HUDEP-2 (cell line): ENCODE results near the gene PUS1.

Source experiments
- DNase-seq, 76 experiments: peaks; one replicate each; lab custom pipeline; 2025; ENCODE audit not compliant: unreplicated experiment in 76 of 76; lab: John Stamatoyannopoulos, UW

Gene PUS1

DNA sequence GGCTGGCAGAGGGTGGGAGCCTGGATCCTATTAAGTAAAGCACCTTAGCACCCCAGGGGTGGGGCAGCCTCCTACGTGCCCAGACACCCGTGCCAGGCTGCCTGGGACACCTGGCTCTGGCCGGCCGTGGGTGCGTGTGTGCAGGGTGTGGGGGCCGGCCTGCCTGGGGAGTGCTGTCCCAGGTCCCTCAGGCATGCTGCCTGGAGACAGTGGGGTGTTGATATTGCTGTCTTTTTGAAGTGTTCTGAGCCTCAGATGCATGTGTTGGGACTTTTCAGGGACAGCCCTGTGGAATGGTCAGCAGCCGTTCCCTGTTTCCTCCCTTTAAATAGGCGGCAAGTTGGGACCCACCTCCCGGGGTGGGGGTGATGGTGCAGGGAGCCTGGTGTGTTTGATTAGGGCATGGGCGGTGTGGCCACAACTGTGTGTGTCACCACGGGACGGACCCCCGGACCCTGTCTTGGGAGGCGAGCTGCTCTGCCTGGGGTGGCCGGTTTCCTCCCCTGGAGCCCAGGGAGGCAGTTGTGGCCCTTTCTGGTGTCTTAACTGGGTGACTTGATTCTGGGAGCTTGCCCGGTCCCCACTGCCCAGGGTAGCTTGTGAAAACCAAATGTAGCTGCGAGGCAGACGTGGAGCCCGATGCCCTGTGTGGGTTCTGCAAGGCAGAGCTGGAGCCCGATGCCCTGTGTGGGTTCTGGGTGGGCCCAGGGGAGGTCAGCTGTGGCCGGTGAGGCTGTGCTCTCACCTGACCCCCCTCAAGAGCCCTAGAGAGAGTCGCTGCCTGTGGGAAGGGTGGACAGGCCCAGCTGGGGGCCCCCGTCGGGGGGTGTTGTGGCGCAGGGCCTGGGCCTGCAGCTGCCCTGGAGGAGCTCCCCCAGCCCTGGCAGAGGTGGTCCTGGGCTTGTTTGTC lies 26.5 kb upstream of the PUS1 start:
- DNase-seq, result no peak

DNA sequence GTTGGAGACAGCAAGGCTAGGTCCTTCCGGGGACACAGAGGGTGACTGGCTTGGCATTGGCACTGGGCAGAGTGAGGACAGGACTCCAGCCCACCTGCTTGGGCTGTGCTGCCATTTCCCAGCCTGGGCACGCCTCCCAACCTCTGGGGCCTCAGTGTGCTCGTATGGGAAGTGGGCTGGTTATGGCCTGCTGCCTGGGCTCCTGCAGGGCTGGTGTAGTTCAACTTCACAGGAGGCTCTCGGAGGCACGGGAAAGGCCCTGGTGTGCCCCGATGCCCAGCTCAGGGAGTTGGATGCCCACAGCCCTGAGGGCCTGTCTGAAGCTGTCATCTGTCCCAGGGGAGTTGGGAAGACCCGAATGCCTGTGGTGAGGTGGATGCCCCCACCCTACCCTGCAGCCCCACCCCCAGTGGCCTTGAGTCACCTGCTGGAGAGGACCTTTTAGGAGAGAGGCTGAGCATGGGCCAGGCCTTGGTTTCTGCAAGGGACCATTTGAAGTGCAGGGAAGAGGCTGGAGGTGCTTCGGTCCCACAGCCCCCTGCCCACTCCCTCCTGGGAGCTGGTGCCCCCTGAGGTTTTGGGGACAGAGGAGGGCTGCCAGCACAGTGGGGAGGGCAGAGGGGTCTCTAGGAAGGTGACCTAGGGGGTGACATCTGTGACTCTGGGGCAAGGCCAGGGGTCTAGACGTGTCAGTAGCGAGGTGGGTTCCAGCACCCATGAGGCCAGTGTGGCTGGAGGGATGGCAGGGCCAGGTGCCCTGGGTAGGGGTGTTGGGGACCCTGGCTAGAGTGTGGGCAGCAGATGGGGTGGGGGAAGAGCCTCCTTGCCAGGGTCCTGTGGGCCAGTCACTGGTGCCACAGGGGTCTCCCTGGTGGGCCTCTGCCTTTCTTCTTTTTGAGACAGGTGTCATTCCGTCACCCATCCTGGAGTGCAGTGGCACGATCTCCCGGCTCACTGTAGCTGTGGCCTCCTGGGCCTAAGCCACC lies 25.5 kb upstream of the PUS1 start:
- no peak for DNase-seq

DNA sequence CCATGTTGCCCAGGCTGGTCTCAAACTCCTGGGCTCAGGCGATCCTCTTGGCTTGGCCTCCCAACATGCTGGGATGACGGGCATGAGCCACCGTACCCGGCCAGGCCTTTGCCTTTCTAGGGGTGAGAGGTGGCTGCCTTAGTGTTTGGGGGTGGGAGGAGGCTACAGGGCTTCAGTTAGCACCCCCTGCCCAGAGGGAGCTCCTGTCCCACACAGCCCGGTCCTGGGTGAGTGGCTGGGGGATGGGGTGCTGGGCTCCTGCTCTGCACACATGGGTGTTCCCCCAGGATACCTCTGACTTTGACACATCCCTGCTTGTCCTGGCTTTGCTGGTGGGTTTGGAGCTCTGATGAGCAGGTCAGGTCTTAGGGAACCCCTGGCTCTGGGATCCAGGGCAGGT lies 24.7 kb upstream of the PUS1 start:
- no peak for DNase-seq

DNA sequence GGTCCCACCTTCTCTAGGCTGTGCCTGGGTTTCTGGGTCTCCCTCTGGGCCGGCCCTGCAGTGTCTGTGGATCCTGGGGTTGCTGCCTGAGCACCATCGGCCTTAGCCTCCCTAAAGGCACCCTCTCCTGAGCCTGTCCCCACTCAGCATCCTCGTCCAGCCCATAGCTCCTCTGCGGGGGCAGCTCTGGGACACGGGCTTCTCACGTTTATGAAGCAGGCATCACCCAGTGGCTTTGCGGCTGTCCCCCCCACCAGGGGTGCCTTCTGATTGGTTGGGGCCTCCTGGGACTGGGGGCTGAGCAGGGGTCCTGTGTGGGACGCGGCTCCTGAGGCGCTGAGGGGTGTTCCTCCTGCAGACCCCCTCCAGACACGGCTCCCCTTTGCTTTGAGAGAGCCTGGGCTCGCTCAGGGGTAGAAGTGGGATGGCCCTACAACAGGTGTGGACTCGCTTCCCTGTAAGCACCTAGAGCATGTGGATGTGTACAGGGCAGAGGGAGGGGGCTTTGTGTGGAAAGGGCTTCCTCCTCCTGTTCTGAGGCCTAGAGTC lies 23.9 kb upstream of the PUS1 start:
- no peak for DNase-seq

DNA sequence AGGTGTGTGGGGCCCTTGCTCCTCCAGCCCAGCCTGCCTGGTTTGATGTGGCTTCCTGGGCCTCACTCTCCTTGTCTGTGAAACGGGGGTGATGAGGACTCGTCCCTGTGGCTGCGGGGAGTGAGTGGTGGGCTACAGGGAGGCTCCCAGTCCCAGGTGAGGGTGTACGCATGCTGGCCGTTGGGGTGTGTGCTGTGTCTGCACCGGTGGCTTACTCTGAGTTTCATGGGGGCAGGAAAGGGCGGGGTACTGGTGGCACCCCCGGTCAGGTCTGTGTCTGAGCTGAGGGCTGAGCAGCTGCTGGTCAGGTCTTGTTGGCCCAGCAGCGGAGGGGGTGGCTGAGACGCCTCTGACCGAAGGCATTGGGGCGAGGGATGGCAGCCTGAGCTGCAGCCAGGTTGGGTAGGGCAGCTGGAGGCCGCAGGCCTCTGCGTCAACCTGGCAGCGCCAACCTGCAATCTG lies 23.4 kb upstream of the PUS1 start:
- DNase-seq, result no peak

DNA sequence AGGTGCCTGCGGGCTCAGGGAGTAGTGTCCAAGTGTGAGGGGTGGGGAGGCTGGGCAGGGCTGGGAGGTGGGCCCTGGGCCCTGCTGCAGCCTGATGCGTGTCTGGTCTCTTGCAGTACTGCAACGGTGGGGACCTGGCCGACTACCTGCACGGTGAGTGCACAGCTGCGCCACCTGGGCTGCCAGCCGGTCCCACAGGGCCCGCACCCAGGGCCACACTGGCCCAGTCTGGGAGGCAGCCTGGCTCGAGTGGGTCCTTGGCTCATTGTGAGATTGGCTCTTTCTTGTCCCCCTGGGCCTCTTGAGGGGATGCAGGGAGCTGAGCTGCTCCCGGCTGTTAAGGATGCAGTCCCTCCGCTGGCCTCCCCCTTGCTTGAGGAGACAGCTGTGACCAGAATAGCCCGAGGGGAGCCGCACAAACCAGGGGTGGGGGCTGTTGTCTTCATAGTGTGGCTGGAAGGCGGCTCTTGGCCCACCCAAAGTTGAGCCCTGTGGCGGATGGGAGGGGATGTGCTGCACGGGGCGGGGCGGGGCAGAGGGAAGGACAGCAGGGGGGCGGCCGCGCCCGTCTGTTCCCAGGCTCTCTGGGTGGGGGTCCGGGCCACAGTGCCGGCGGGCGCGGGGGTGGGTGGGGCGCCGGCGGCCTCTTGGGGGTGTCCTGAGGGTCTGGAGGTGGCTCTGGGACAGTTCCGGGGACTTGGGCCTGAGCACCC lies 21.5 kb upstream of the PUS1 start:
- no peak for DNase-seq

DNA sequence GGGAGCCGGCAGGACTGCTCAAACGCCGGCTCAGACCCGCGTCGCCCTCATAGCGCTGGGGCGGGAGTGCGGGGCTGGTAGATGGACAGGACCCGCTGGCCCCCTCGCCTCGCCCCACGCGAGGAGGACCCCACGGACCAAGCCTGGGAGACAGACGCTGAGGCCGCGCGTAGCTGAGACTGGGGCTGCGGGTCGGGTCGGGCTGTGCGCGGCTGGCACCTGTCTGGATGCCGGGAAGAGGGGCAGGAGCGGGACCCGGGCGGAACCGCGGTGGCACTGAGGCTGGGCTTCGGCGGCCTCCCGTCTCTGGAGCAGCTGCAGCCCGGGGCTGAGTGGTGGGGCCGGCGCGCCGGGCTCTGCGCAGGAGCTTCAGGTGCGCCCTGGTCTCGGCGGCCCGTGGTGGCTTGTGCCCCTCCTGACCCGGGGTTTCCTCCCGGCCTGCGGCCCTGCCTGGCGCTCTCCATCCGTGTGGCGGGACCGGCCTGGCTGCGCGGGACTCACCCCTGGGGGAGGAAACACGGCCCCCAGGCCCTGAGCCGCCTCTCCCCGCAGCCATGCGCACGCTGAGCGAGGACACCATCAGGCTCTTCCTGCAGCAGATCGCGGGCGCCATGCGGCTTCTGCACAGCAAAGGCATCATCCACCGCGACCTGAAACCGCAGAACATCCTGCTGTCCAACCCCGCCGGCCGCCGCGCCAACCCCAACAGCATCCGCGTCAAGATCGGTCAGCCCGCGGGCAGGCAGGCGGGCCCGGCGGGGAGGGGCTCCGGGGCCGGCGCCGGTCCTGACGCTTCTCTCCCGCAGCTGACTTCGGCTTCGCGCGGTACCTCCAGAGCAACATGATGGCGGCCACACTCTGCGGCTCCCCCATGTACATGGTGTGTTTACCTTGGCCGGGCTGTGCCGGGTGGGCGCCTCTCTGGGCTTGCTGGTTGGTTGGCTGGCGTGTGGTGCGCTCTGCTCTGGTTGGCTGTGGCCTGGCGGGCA lies 20.7 kb upstream of the PUS1 start:
- DNase-seq, result no peak

DNA sequence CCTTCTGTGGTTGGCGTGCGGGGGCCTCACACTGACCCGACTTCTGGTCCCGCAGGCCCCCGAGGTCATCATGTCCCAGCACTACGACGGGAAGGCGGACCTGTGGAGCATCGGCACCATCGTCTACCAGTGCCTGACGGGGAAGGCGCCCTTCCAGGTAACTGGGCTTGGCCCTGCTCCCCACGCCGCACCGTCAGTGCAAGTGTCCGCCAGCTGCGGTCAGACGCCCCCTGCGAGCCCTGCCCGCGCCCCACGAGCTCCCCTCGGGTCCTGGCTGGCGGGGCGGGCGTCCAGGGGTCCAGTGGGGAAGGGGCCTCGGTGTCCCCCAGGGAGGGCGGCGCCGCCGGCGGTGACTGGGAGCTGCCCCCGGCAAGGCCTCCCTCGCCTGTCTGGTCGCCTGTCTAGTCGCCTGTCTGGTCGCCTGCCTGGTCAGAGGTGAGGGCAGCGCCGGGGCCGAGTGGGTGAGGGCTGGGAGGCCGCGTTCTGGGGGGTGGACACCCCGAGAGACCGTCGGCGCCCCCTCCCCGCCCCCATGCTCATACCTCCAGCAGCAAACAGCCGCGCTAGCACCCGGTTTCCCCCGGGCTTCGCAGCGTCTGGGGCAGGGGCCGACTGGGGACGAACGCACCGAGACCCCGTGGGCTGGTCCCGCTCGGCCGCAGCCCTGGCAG lies 19.9 kb upstream of the PUS1 start:
- DNase-seq, result no peak

DNA sequence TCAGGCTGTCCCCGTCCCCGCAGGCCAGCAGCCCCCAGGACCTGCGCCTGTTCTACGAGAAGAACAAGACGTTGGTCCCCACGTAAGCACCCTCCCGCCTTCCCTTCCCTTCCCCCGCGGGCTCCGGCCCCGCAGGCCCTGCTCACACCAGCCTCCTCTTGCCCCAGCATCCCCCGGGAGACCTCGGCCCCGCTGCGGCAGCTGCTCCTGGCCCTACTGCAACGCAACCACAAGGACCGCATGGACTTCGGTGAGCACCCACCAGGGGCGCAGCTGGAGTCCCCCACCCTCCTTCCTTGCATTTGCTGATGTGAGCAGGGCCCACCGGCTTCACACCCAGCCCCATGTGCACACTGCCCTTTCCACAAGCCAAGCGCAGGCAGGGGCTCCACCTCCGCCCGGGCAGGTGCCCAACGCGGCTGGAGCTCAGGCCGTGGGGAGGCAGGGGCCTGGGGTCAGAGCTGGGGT lies 19.3 kb upstream of the PUS1 start:
- DNase-seq, result no peak

DNA sequence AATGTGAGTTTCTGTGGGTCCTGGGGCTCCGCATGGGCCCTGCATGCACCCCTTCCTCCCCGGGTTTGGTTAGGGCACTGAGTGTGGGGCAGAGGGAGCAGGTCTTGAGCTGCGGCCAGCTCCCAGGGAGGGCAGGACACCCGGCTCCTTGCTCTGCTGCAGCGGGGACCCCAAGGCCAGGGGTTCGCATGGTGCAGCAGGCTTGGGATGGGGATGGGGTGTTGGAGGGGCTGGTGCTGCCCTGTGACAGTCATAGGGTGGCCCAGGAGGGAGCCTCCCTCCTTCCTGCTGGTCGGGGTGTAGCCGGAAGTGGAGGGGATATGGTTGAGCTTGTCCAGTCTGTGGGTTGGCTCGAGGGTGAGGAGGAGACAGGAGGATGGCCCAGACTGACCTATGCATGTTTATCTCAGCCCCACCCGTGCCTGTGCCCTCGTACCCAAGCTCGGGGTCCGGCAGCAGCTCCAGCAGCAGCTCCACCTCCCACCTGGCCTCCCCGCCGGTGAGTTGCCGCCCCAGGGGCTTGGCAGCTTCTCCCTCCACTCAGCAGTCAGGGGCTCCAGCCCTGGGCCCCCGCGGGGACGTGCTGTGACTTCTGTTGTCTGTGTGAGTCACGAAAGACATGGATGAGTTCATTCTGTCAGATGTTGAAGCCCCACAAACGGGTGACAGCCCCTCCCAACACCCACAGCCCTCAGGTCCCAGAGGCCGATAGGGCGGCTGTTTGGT lies 18.6 kb upstream of the PUS1 start:
- DNase-seq, result no peak

DNA sequence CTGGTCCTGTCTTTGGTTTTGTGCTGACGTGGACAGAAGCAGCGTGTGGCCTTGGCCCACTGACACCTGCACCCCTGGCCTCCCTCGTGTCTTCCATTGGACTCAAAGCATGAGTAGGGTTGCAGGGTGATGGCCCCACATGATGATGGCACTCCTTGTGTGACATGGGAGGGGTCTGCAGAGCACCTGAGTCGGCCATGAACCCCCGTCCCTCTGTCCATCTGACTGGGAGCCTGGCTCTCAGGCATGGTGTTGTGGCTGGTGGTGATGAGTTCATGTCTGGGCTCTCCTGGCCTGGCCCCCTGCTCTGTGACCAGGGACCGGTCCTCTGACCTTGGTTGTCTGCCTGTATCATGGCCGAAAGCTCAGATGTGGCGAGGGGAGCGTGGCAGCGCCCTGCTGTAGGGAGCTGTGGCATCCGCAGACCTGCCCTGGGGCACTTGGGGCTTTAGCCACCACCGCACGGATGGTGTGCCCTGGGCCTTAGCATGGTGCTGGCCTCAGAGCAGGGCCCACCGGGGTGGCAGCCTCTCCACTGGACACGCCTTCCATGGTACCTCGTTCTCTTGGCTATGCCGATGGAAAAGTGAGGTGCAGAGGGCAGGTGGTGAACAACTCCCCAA lies 17.9 kb upstream of the PUS1 start:
- no peak for DNase-seq

DNA sequence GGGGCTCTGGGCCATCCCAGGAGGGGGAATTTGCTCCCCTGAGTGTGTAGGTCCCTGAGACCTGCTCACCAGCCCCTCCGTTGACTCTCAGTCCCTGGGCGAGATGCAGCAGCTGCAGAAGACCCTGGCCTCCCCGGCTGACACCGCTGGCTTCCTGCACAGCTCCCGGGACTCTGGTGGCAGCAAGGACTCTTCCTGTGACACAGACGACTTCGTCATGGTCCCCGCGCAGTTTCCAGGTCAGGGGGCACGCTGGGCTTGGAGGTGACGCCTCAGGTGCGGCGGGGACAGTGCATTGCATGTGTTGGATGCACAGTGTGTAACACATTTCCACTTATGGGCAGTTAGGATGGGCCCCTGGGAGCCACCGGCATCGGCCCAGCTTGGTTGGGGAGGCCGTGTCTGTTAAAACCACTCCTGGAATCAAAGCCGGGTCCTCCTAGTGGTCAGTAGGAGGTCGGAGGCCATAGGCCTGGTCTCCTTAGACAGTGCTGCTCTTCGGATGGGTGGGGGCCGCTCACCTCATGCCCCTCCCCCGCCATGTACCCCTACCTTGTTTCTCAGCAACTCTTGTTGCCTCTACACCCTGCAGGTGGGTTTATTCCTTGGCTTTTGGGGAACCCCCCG lies 17.1 kb upstream of the PUS1 start:
- no peak for DNase-seq

DNA sequence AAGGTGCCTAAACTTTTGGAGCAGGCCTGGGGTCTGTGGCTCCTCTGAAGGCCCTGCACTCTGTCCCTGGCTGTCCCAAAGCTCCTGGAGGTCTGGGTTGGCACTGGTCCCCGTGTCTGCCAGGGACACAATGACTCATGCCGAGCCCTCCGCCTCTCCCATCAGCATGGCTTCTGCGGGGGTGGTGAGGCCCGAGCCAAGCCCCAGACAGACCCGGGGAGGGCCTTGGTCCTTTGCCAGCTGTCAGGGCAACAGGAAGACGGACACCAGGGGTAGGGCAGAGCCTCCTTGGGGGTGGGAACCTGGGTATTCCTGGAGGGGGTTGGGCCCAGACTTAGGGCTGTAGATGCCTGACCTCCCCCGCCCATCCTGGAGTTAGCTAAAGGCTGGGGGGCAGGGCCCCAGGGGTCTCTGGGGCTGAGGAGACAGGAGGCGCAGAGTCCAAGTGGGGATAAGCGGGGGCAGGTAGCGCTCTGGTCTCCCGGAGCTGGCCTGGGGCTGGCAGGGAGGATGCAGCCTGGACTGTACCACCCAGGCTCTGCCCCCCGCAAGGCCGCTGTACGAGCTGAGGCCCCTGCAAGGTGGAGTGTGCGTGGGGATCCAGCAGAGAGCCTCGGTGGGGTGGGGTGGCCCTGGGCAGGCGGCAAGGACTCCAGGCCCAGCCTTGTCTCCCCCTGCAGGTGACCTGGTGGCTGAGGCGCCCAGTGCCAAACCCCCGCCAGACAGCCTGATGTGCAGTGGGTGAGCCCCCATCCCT lies 16.4 kb upstream of the PUS1 start:
- peak in 75 of 76 experiments; percentile 12 to 98 (median 90) for DNase-seq

DNA sequence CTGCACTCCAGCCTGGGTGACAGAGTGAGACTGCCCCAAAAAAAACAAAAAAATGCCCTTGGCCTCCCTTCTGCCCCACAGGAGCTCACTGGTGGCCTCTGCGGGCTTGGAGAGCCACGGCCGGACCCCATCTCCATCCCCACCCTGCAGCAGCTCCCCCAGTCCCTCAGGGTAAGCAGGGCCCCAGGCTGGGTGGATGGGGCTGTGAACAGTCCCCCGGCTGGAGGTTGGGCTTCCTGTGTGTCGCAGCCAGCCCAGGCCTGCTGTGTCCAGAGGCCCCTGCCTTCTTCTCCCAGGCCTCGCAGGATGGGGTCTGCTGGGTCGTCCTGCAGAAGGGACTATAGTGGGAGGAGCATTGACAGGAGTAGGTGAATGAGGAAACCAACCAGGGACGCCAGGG lies 15.4 kb upstream of the PUS1 start:
- DNase-seq, result no peak

DNA sequence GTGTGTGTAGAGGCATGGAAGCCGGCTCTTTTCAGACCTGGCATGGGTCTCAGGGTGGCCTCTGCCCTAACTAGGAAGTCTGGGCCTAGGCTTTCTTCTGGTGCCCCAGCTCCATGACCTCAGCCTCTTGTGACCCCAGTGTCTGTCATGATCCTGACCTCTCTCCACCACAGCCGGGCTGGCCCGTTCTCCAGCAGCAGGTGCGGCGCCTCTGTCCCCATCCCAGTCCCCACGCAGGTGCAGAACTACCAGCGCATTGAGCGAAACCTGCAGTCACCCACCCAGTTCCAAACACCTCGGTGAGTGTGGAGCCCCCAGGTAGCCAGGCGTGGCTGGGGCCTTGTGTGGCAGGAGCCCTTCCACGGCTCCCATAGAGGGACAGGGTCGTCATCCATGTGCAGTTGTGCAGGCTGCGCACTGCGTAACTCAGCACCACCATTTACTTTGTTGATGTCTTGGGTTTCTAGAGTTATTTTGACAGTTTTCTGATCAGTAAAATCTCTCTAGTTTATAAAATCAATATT lies 14.8 kb upstream of the PUS1 start:
- DNase-seq, result no peak

DNA sequence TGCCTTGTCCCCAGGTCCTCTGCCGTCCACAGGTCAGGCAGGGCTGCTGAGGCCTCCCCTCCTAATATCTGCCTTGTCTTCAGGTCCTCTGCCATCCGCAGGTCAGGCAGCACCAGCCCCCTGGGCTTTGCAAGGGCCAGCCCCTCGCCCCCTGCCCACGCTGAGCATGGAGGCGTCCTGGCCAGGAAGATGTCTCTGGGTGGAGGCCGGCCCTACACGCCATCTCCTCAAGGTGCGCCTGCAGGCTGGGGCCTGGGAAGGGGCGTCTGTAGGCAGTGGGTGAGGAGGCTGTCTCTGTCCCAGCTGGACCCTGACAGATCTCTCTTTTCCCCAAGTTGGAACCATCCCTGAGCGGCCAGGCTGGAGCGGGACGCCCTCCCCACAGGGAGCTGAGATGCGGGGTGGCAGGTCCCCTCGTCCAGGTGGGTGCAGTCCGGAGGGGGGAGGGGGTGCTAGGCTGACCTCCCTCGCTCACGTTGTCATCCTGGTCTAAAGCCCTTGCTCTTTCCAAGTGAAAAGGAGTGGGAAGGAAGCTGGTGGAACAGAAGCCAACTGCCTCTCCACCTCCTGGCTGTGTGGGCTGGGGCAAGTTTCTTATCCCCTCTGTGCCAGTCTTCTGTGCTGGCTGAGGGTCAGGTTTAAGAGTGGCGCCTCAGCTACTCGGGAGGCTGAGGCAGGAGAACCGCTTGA lies 13.9 kb upstream of the PUS1 start:
- no peak for DNase-seq
